NCI-H146 treated with DMSO at 0.1 percent for 48 hours (cell line): ENCODE results near the gene SHANK1.

ENCODE experiments used
- DNase-seq: peaks from one replicate; lab custom pipeline; 2025; ENCODE audit not compliant: unreplicated experiment; lab: John Stamatoyannopoulos, UW

Gene SHANK1

GRCh38 chr19:50662651-50663481, 56.7 kb downstream of the SHANK1 start:
- no peak for DNase-seq

- DNase-seq = no peak
Observed at GRCh38 chr19:50661766-50662650, 57.6 kb downstream of the SHANK1 start.

- DNase-seq = no peak
Observed at GRCh38 chr19:50661023-50661422, 58.6 kb downstream of the SHANK1 start.

GRCh38 chr19:50660088-50660366, 59.6 kb downstream of the SHANK1 start:
- no peak for DNase-seq

- DNase-seq = no peak
Observed at GRCh38 chr19:50659318-50660087, 60.1 kb downstream of the SHANK1 start.

- no peak for DNase-seq
Observed at GRCh38 chr19:50658441-50659317, 60.9 kb downstream of the SHANK1 start.

- DNase-seq = no peak
Observed at GRCh38 chr19:50657712-50658440, 61.7 kb downstream of the SHANK1 start.

GRCh38 chr19:50657222-50657669, 62.4 kb downstream of the SHANK1 start:
- DNase-seq = no peak

GRCh38 chr19:50654882-50655281, 64.7 kb downstream of the SHANK1 start:
- DNase-seq = no peak

- no peak for DNase-seq
Observed at GRCh38 chr19:50652722-50653121, 66.9 kb downstream of the SHANK1 start.

GRCh38 chr19:50651174-50651573, 68.4 kb downstream of the SHANK1 start:
- no peak for DNase-seq

- no peak for DNase-seq
Observed at GRCh38 chr19:50649433-50650391, 69.9 kb downstream of the SHANK1 start, which contains the start of gene C19orf81. Gene C19orf81, plus strand, starts transcription at chr19:50649445. Its CDS starts 0 bp downstream, at chr19:50649445.

- DNase-seq = no peak
Observed at GRCh38 chr19:50648659-50649058, 70.9 kb downstream of the SHANK1 start.

GRCh38 chr19:50647879-50648615, 71.6 kb downstream of the SHANK1 start:
- DNase-seq = no peak

- no peak for DNase-seq
Observed at GRCh38 chr19:50646074-50646807, 73.4 kb downstream of the SHANK1 start.

GRCh38 chr19:50645107-50645506, 74.5 kb downstream of the SHANK1 start:
- no peak for DNase-seq

- DNase-seq = no peak
Observed at GRCh38 chr19:50644315-50644915, 75.2 kb downstream of the SHANK1 start.
